Neuronal stem cell (in vitro differentiated cells): ENCODE measurements around the gene KRTAP5-11. TPM values are rescaled to one million over a fixed set of nuclear protein-coding genes. Genes with fewer than 3 reads are reported as not detected.
"Not testable (repeated sequence)": the region's sequence is repeated elsewhere in the genome, so short reads cannot be mapped to it uniquely, and the experiment has no call there.

Experiments
- DNase-seq: peaks from one replicate; pipeline ENCODE4 v3.0.0-alpha.2; 2013; ENCODE audit warnings: low spot score
- H2AFZ ChIP-seq: one replicate; pipeline ENCODE4 v1.6.1; 2013; ENCODE audit warnings: mild to moderate bottlenecking, low read length, inconsistent platforms
- H2AK5ac ChIP-seq: 2 replicates; pipeline ENCODE4 v1.6.1; 2013; ENCODE audit warnings: low read depth, mild to moderate bottlenecking, inconsistent platforms, low read length, moderate library complexity, mixed read lengths
- H2BK120ac ChIP-seq: 2 replicates; pipeline ENCODE4 v1.6.1; 2013; ENCODE audit warnings: low read depth, mild to moderate bottlenecking, inconsistent platforms, low read length, moderate library complexity, mixed read lengths
- H2BK12ac ChIP-seq: one replicate; pipeline ENCODE4 v1.6.1; 2013; ENCODE audit warnings: low read length, inconsistent platforms
- H2BK15ac ChIP-seq: 2 replicates; pipeline ENCODE4 v1.6.1; 2013; ENCODE audit warnings: mild to moderate bottlenecking, low read length, inconsistent platforms, mixed read lengths
- H2BK5ac ChIP-seq: one replicate; pipeline ENCODE4 v1.6.1; 2013; ENCODE audit warnings: inconsistent platforms, mild to moderate bottlenecking, low read length, moderate library complexity
- H3K14ac ChIP-seq: one replicate; pipeline ENCODE4 v1.6.1; 2013; ENCODE audit warnings: low read length, inconsistent platforms
- H3K18ac ChIP-seq: 2 replicates; pipeline ENCODE4 v1.6.1; 2013; ENCODE audit warnings: low read length, inconsistent platforms
- H3K23ac ChIP-seq: 2 replicates; pipeline ENCODE4 v1.6.1; 2013; ENCODE audit warnings: low read depth, mild to moderate bottlenecking, mixed read lengths, low read length, inconsistent platforms; ENCODE audit not compliant: poor library complexity
- H3K27ac ChIP-seq: replicated peaks from 3 replicates; pipeline ENCODE4 v1.5.1; 2013; ENCODE audit warnings: low read length, inconsistent platforms
- H3K27me3 ChIP-seq, 3 experiments: 2 replicates each; pipeline ENCODE4 v1.6.1; 2013; ENCODE audit warnings: low read length in 3 of 3, mild to moderate bottlenecking in 2 of 3, inconsistent platforms in 1 of 3, low read depth in 1 of 3, mixed read lengths in 1 of 3, moderate library complexity in 1 of 3; ENCODE audit not compliant: control insufficient read depth in 3 of 3, insufficient read depth in 3 of 3
- H3K36me3 ChIP-seq, 2 donors: replicated peaks in 1 of 2; 2 replicates each; pipeline ENCODE4 v1.6.1; 2013; ENCODE audit warnings: low read length in 2 of 2; ENCODE audit not compliant: control insufficient read depth in 2 of 2, insufficient read depth in 2 of 2
- H3K4ac ChIP-seq: 2 replicates; pipeline ENCODE4 v1.6.1; 2013; ENCODE audit warnings: inconsistent platforms, mild to moderate bottlenecking, low read length, moderate library complexity
- H3K4me1 ChIP-seq, 2 donors: 1 replicate in 1 of 2; 2 replicates in 1 of 2; pipeline ENCODE4 v1.6.1; 2013; ENCODE audit warnings: low read length in 2 of 2, low read depth in 1 of 2; ENCODE audit not compliant: control insufficient read depth in 2 of 2, insufficient read depth in 1 of 2
- H3K4me2 ChIP-seq: one replicate; pipeline ENCODE4 v1.6.1; 2013; ENCODE audit warnings: mild to moderate bottlenecking, low read length, inconsistent platforms; ENCODE audit not compliant: insufficient read depth, poor library complexity, severe bottlenecking
- H3K4me3 ChIP-seq, 2 donors: 2 replicates each; pipeline ENCODE4 v1.5.1; 2013; ENCODE audit warnings: low read length in 2 of 2, mild to moderate bottlenecking in 2 of 2, inconsistent platforms in 1 of 2, moderate library complexity in 1 of 2
- H3K79me1 ChIP-seq: one replicate; pipeline ENCODE4 v1.6.1; 2013; ENCODE audit warnings: low read depth, mild to moderate bottlenecking, inconsistent platforms, low read length, moderate library complexity
- H3K9ac ChIP-seq: one replicate; pipeline ENCODE4 v1.6.1; 2013; ENCODE audit warnings: mild to moderate bottlenecking, low read depth, low read length, inconsistent platforms; ENCODE audit not compliant: poor library complexity
- H3K9me3 ChIP-seq, 2 donors: replicated peaks in 1 of 2; 2 replicates each; pipeline versions ENCODE3 to v1.6.1; 2013; ENCODE audit warnings: low read length in 2 of 2, mild to moderate bottlenecking in 2 of 2, inconsistent platforms in 1 of 2, low read depth in 1 of 2, mixed read lengths in 1 of 2, moderate library complexity in 1 of 2; ENCODE audit not compliant: control insufficient read depth in 2 of 2, insufficient read depth in 1 of 2
- H4K8ac ChIP-seq: one replicate; pipeline ENCODE4 v1.6.1; 2013; ENCODE audit warnings: low read depth, mild to moderate bottlenecking, inconsistent platforms, low read length, moderate library complexity
- H4K91ac ChIP-seq: one replicate; pipeline ENCODE4 v1.6.1; 2013; ENCODE audit warnings: low read length, low read depth, mild to moderate bottlenecking, inconsistent platforms; ENCODE audit not compliant: poor library complexity
- WGBS, 2 donors: extraction: QIAGEN DNeasy Blood & Tissue Kit; methylation state at CpG; one replicate each; pipeline ENCODE4 v1.1.7; 2013; ENCODE audit warnings: missing lambda C conversion rate in 2 of 2, mixed read lengths in 1 of 2; ENCODE audit not compliant: insufficient read length in 2 of 2, insufficient replicate concordance in 1 of 2; ENCODE audit errors: extremely low coverage in 2 of 2; 5-methylcytosine and 5-hydroxymethylcytosine counted together
- polyA plus RNA-seq, 2 experiments: library from polyadenylated mRNA; stranded (reverse); fragments of 200-250 nt; gene quantifications; one replicate each; pipeline ENCODE4 v1.2.3, GENCODE V29; 2013

Gene KRTAP5-11
- polyA plus RNA-seq (2013, experiment 1 of 2) = not detected
- 0.07 TPM for polyA plus RNA-seq (2013, experiment 2 of 2)

- Histone ChIP-seq H2AFZ (no peak within 1 kb of the TSS), H3K27me3 (peaks cover 0 to 3% (median 0%) of the 10 kb centered on the region in 3 experiments), H3K9me3 (no peaks in the 10 kb centered on the region), H4K91ac (no peak within 1 kb of the TSS), H3K18ac (no peak within 1 kb of the TSS), H3K79me1 (no peaks in the 10 kb centered on the region), H2AK5ac (peak within 1 kb of the TSS; percentile 70), H3K27ac (no peak within 1 kb of the TSS), H2BK120ac (peak within 1 kb of the TSS; percentile 87), H2BK15ac (peak within 1 kb of the TSS; percentile 59), H2BK12ac (no peak within 1 kb of the TSS), H3K9ac (no peak within 1 kb of the TSS), H3K36me3 (no peaks in the 10 kb centered on the region), H3K4ac (no peak within 1 kb of the TSS), H4K8ac (no peak within 1 kb of the TSS), H2BK5ac (no peak within 1 kb of the TSS), H3K4me2 (no peak within 1 kb of the TSS), H3K14ac (no peak within 1 kb of the TSS), H3K4me3 (no peak within 1 kb of the TSS), H3K4me1 (peaks cover 0 to 2% of the 10 kb centered on the region in 2 donors), H3K23ac (peak within 1 kb of the TSS; percentile 80)
- DNase-seq = no peak
- no CpG with 5 or more reads among the region's 3 CpGs for WGBS, 2 donors
These were observed at the start of gene KRTAP5-11 for GRCh38 chr11:71582309-71582895. Gene KRTAP5-11 (minus strand): TSS chr11:71582875. CDS start chr11:71582837, 38 bp downstream.

- H4K8ac ChIP-seq, H3K9me3 ChIP-seq, H3K27ac ChIP-seq, H3K36me3 ChIP-seq, H3K4me1 ChIP-seq, H2AFZ ChIP-seq, H4K91ac ChIP-seq, H2BK120ac ChIP-seq, H3K4me2 ChIP-seq, H2BK5ac ChIP-seq, H2BK12ac ChIP-seq, H3K9ac ChIP-seq, H2BK15ac ChIP-seq, H3K23ac ChIP-seq, H3K4ac ChIP-seq, H3K79me1 ChIP-seq, H3K27me3 ChIP-seq, DNase-seq, H3K4me3 ChIP-seq, H2AK5ac ChIP-seq: not testable (repeated sequence)
- WGBS, 2 donors = no CpG with 5 or more reads among the region's 18 CpGs
- peak overlapping the region; percentile 57 for H3K18ac ChIP-seq
- H3K14ac ChIP-seq = peak overlapping the region; percentile 89
These were observed 48.9 kb upstream of the KRTAP5-11 start for GRCh38 chr11:71631551-71631950.

GRCh38 chr11:71630071-71630470, 47.4 kb upstream of the KRTAP5-11 start:
- no CpG with 5 or more reads among the region's 1 CpG for WGBS, 2 donors
- H3K36me3 ChIP-seq, H4K8ac ChIP-seq, H3K79me1 ChIP-seq, H3K9me3 ChIP-seq, H3K4ac ChIP-seq, H3K27ac ChIP-seq, H2BK5ac ChIP-seq, H3K23ac ChIP-seq, H3K4me1 ChIP-seq, H3K9ac ChIP-seq, H3K18ac ChIP-seq, H2AFZ ChIP-seq, H2BK15ac ChIP-seq, DNase-seq, H3K4me2 ChIP-seq, H3K14ac ChIP-seq, H2BK120ac ChIP-seq, H2AK5ac ChIP-seq, H3K4me3 ChIP-seq, H3K27me3 ChIP-seq, H4K91ac ChIP-seq, H2BK12ac ChIP-seq: not testable (repeated sequence)

GRCh38 chr11:71628943-71629342, 46.3 kb upstream of the KRTAP5-11 start:
- DNase-seq, H3K4me2 ChIP-seq, H4K8ac ChIP-seq, H3K27me3 ChIP-seq, H4K91ac ChIP-seq, H2AFZ ChIP-seq, H2BK120ac ChIP-seq, H2BK15ac ChIP-seq, H3K14ac ChIP-seq, H3K4me1 ChIP-seq, H3K23ac ChIP-seq, H3K36me3 ChIP-seq, H2BK12ac ChIP-seq, H2BK5ac ChIP-seq, H3K4me3 ChIP-seq, H3K9ac ChIP-seq, H3K18ac ChIP-seq, H3K79me1 ChIP-seq, H3K9me3 ChIP-seq, H2AK5ac ChIP-seq, H3K27ac ChIP-seq, H3K4ac ChIP-seq: not testable (repeated sequence)
- WGBS, 2 donors = no CpG with 5 or more reads among the region's 21 CpGs
